Neural progenitor cell (in vitro differentiated cells): ENCODE measurements around the gene MCF2L2. TPM values are rescaled to one million over a fixed set of nuclear protein-coding genes. Genes with fewer than 3 reads are reported as not detected.
"Not testable (repeated sequence)": the region's sequence is repeated elsewhere in the genome, so short reads cannot be mapped to it uniquely, and the experiment has no call there.

Experiments used
- DNase-seq: peaks from one replicate; pipeline ENCODE4 v3.0.0-alpha.2; 2016; ENCODE audit warnings: low spot score
- H2AFZ ChIP-seq: fragments of 200-600 bp; sonication (generic); replicated peaks from 2 replicates; pipeline ENCODE4 v1.6.1; 2016; ENCODE audit warnings: antibody characterized with exemption
- H3F3A ChIP-seq: fragments of 200-600 bp; sonication (generic); 2 replicates; pipeline ENCODE4 v1.6.1; 2016; ENCODE audit warnings: antibody characterized with exemption, low read depth
- H3K27ac ChIP-seq: fragments of 200-600 bp; sonication (generic); 2 replicates; pipeline ENCODE4 v1.5.1; 2016; ENCODE audit warnings: mild to moderate bottlenecking
- H3K27me3 ChIP-seq: fragments of 200-600 bp; sonication (generic); 2 replicates; pipeline ENCODE4 v1.6.1; 2016; ENCODE audit warnings: mild to moderate bottlenecking, moderate library complexity
- H3K36me3 ChIP-seq: fragments of 200-600 bp; sonication (generic); 2 replicates; pipeline ENCODE4 v1.5.1; 2016
- H3K4me1 ChIP-seq: fragments of 200-600 bp; sonication (generic); 2 replicates; pipeline ENCODE4 v1.6.1; 2016; ENCODE audit warnings: mixed run types
- H3K4me2 ChIP-seq: fragments of 200-600 bp; sonication (generic); 2 replicates; pipeline ENCODE4 v1.6.1; 2016
- H3K4me3 ChIP-seq: fragments of 200-600 bp; sonication (generic); 2 replicates; pipeline ENCODE4 v1.5.1; 2016
- H3K79me2 ChIP-seq: fragments of 200-600 bp; sonication (generic); 2 replicates; pipeline ENCODE4 v1.6.1; 2016; ENCODE audit warnings: low read depth
- H3K9ac ChIP-seq: fragments of 200-600 bp; sonication (generic); 2 replicates; pipeline ENCODE4 v1.6.1; 2016
- H3K9me3 ChIP-seq: fragments of 200-600 bp; sonication (generic); 2 replicates; pipeline ENCODE4 v1.5.1; 2016; ENCODE audit warnings: low read depth
- H4K20me1 ChIP-seq: fragments of 200-600 bp; sonication (generic); 2 replicates; pipeline ENCODE4 v1.6.1; 2016; ENCODE audit warnings: low read depth
- H3K27ac Mint-ChIP-seq: 3 replicates; pipeline ENCODE4 v1.8.0; 2021; ENCODE audit warnings: mixed read lengths
- H3K27me3 Mint-ChIP-seq: 2 replicates; pipeline ENCODE4 v1.8.0; 2022; ENCODE audit warnings: low read depth, mild to moderate bottlenecking, inconsistent platforms, moderate library complexity, mixed read lengths; ENCODE audit not compliant: insufficient read depth
- H3K36me3 Mint-ChIP-seq: 3 replicates; pipeline ENCODE4 v1.8.0; 2021; ENCODE audit warnings: mixed read lengths
- H3K4me1 Mint-ChIP-seq: 3 replicates; pipeline ENCODE4 v1.8.0; 2021; ENCODE audit warnings: mixed read lengths
- H3K4me3 Mint-ChIP-seq: 3 replicates; pipeline ENCODE4 v1.8.0; 2021; ENCODE audit warnings: mild to moderate bottlenecking, moderate library complexity, mixed read lengths
- H3K9me3 Mint-ChIP-seq: 3 replicates; pipeline ENCODE4 v1.8.0; 2020; ENCODE audit warnings: mixed read lengths
- CTCF ChIP-seq: fragments of 200-600 bp; sonication (generic); IDR thresholded peaks from 2 replicates; pipeline ENCODE4 v1.5.1; 2017; ENCODE audit warnings: antibody characterized with exemption, mild to moderate bottlenecking
- EZH2 ChIP-seq: fragments of 200-600 bp; sonication (generic); IDR thresholded peaks from 2 replicates; pipeline ENCODE4 v1.6.1; 2017; ENCODE audit warnings: antibody characterized with exemption, mild to moderate bottlenecking, moderate library complexity
- EZH2phosphoT487 ChIP-seq: fragments of 200-600 bp; sonication (generic); IDR thresholded peaks from 2 replicates; pipeline ENCODE4 v1.6.1; 2017; ENCODE audit warnings: antibody characterized with exemption
- total RNA-seq: library from RNA; depleted of rRNA; stranded (reverse); fragments of >200 nt; gene quantifications from 2 replicates; pipeline ENCODE4 v1.2.3, GENCODE V29; 2015; ENCODE audit warnings: low replicate concordance

The MCF2L2 gene
- total RNA-seq, 1 donor from 2014 or later: 11.1 TPM

GRCh38 chr3:183375787-183376186, 52.6 kb downstream of the MCF2L2 start:
- H3K36me3 ChIP-seq: no peaks in the 10 kb centered on the region
- Mint-ChIP-seq H3K27me3 (no peaks in the 10 kb centered on the region), H3K36me3 (no peaks in the 10 kb centered on the region), H3K4me1 (no peaks in the 10 kb centered on the region), H3K27ac (no peak overlapping the region), H3K9me3 (no peaks in the 10 kb centered on the region), H3K4me3 (no peak overlapping the region)
- H3K4me1 ChIP-seq: no peaks in the 10 kb centered on the region
- DNase-seq: no peak
- H3K4me3 ChIP-seq: no peak overlapping the region
- no peak overlapping the region for H3K4me2 ChIP-seq
- H3F3A ChIP-seq: no peaks in the 10 kb centered on the region
- no peaks in the 10 kb centered on the region for H3K27me3 ChIP-seq
- H3K9me3 ChIP-seq: no peaks in the 10 kb centered on the region
- no peak overlapping the region for H2AFZ ChIP-seq
- no peak overlapping the region for H3K27ac ChIP-seq
- H3K79me2 ChIP-seq: no peaks in the 10 kb centered on the region
- no peak for TF ChIP-seq EZH2phosphoT487
- TF ChIP-seq EZH2: no peak
- TF ChIP-seq CTCF: no peak
- no peaks in the 10 kb centered on the region for H4K20me1 ChIP-seq
- no peak overlapping the region for H3K9ac ChIP-seq

- Histone ChIP-seq H3K36me3 (no peaks in the 10 kb centered on the region), H3K4me1 (no peaks in the 10 kb centered on the region), H3K9ac (no peak overlapping the region), H2AFZ (no peak overlapping the region), H3F3A (no peaks in the 10 kb centered on the region), H3K9me3 (no peaks in the 10 kb centered on the region), H3K27ac (no peak overlapping the region), H3K79me2 (no peaks in the 10 kb centered on the region), H4K20me1 (no peaks in the 10 kb centered on the region), H3K4me3 (no peak overlapping the region), H3K4me2 (no peak overlapping the region), H3K27me3 (no peaks in the 10 kb centered on the region)
- no peaks in the 10 kb centered on the region for H3K36me3 Mint-ChIP-seq
- no peaks in the 10 kb centered on the region for H3K9me3 Mint-ChIP-seq
- DNase-seq: no peak
- H3K27ac Mint-ChIP-seq: no peak overlapping the region
- no peaks in the 10 kb centered on the region for H3K4me1 Mint-ChIP-seq
- no peaks in the 10 kb centered on the region for H3K27me3 Mint-ChIP-seq
- no peak overlapping the region for H3K4me3 Mint-ChIP-seq
- no peak for TF ChIP-seq CTCF
- TF ChIP-seq EZH2phosphoT487: no peak
- TF ChIP-seq EZH2: no peak
Measured at GRCh38 chr3:183375337-183375736, 53.1 kb downstream of the MCF2L2 start.

GRCh38 chr3:183372911-183373310, 55.5 kb downstream of the MCF2L2 start:
- H3K4me3 ChIP-seq: no peak overlapping the region
- H3K79me2 ChIP-seq: no peaks in the 10 kb centered on the region
- H3K9ac ChIP-seq: no peak overlapping the region
- Mint-ChIP-seq H3K27me3 (peaks cover 2% of the 10 kb centered on the region), H3K4me1 (no peaks in the 10 kb centered on the region), H3K4me3 (no peak overlapping the region), H3K9me3 (no peaks in the 10 kb centered on the region), H3K36me3 (no peaks in the 10 kb centered on the region), H3K27ac (no peak overlapping the region)
- no peaks in the 10 kb centered on the region for H3K36me3 ChIP-seq
- DNase-seq: no peak
- no peak overlapping the region for H3K4me2 ChIP-seq
- no peak overlapping the region for H2AFZ ChIP-seq
- H3K27me3 ChIP-seq: no peaks in the 10 kb centered on the region
- H3K27ac ChIP-seq: no peak overlapping the region
- no peaks in the 10 kb centered on the region for H3F3A ChIP-seq
- H4K20me1 ChIP-seq: no peaks in the 10 kb centered on the region
- TF ChIP-seq EZH2 (no peak), CTCF (no peak), EZH2phosphoT487 (no peak)
- H3K4me1 ChIP-seq: no peaks in the 10 kb centered on the region
- no peaks in the 10 kb centered on the region for H3K9me3 ChIP-seq

- not testable (repeated sequence) for H3K4me1 Mint-ChIP-seq, H3K27me3 Mint-ChIP-seq, H3K27me3 ChIP-seq, H3K4me2 ChIP-seq, H3K27ac ChIP-seq, H3F3A ChIP-seq, H3K4me3 Mint-ChIP-seq, H3K79me2 ChIP-seq, H3K36me3 ChIP-seq, H3K9me3 Mint-ChIP-seq, H3K27ac Mint-ChIP-seq, H3K4me3 ChIP-seq, H3K36me3 Mint-ChIP-seq, DNase-seq, H3K9me3 ChIP-seq, H3K9ac ChIP-seq, H2AFZ ChIP-seq, H4K20me1 ChIP-seq, H3K4me1 ChIP-seq
Measured at GRCh38 chr3:183371600-183371968, 56.8 kb downstream of the MCF2L2 start.
